ENCODE data around the gene ALKAL2. TPM values are rescaled to one million over a fixed set of nuclear protein-coding genes. Genes with fewer than 3 reads are reported as not detected.

The ALKAL2 gene
- polyA plus RNA-seq, 1 experiment: not detected

DNA sequence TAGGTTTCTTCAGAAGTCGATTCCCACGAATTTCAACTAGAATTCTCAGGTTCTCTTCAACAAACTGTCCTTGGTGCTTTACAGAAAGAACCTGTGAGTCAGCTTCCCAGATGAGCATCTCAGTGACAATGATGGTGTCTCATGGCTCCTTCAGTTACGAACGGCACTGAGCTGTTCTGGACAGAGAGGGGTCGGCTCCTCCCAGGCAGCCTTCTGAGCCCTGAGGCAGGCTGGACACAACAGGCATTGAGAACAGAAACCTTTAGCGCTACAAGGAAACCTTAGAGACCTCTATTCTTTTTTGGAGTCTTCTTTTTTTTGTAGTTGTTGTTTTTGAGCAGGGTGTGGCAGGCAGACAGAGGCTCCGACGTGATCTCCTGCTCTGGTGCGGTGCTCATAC, 35.1 kb upstream of the ALKAL2 start:
- CTCF ChIA-PET: no interaction called here
- no peak for DNase-seq (ENCODE audit: low read depth)
- no peaks in the 10 kb centered on the region for H3K36me3 ChIP-seq (ENCODE audit: control insufficient read depth, insufficient read depth, low read length)
- TF ChIP-seq, protein P1, sequence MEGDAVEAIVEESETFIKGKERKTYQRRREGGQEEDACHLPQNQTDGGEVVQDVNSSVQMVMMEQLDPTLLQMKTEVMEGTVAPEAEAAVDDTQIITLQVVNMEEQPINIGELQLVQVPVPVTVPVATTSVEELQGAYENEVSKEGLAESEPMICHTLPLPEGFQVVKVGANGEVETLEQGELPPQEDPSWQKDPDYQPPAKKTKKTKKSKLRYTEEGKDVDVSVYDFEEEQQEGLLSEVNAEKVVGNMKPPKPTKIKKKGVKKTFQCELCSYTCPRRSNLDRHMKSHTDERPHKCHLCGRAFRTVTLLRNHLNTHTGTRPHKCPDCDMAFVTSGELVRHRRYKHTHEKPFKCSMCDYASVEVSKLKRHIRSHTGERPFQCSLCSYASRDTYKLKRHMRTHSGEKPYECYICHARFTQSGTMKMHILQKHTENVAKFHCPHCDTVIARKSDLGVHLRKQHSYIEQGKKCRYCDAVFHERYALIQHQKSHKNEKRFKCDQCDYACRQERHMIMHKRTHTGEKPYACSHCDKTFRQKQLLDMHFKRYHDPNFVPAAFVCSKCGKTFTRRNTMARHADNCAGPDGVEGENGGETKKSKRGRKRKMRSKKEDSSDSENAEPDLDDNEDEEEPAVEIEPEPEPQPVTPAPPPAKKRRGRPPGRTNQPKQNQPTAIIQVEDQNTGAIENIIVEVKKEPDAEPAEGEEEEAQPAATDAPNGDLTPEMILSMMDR (IDR thresholded peaks at IDR 0.05; ENCODE audit: insufficient read depth, low read depth, low read length): no peak
- no peak overlapping the region for H3K4me3 ChIP-seq (ENCODE audit: low read depth, low read length)
- no peaks in the 10 kb centered on the region for H3K27me3 ChIP-seq (ENCODE audit: control insufficient read depth, insufficient read depth, low read length)
- POLR2A ChIA-PET: no interaction called here

DNA sequence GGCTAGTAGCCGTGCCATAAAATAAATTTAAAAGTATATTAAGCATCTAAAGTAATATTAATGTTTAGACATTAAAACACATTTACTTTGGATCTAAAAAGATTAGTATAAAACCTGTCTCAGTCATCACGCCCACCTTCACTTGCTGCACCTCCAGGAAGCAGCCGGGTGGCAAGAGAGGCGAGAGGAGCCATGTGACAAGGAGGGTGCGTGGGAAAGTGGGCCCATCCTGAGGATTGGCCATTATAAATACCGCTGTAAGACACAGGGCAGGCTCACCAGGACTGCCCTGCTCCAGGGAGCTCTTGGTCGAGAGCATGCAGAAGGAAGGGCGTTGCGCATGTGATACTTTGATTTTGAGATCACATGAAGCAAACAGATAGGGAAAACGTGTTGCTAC, 34.4 kb upstream of the ALKAL2 start:
- TF ChIP-seq, protein P1 (IDR thresholded peaks at IDR 0.05; ENCODE audit: insufficient read depth, low read depth, low read length): no peak
- CTCF ChIA-PET: no interaction called here

DNA sequence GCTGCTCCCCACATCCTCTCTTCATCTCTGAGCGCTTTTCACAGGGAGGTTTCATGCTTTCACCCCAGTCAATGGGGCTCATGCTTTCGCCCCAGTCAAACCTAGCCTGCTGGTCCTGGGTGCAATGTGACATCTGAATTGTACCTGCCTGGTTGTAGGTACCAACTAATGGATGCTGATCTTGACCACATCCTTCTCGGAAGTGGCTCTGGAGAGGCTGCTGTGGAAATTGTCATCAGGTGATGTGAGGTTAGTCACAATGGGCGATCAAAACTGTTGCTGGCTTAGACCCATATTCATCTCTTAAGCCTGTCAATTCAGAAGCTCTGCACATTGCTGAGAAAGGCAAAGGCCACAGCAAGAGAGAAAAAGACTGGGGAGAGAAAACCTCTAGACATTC, 32.7 kb upstream of the ALKAL2 start:
- Histone ChIP-seq H3K36me3 (ENCODE audit: control insufficient read depth, insufficient read depth, low read length) (no peaks in the 10 kb centered on the region), H3K27me3 (ENCODE audit: control insufficient read depth, insufficient read depth, low read length) (no peaks in the 10 kb centered on the region), H3K4me3 (ENCODE audit: low read depth, low read length) (no peak overlapping the region)
- ChIA-PET POLR2A (no interaction called here), CTCF (interaction anchor here (0.5 kb wide), 1 partner anchor 11 kb away, joined by 3 read pairs; no protein-coding TSS in a partner anchor)
- DNase-seq (ENCODE audit: low read depth): no peak
- TF ChIP-seq, protein P1 (IDR thresholded peaks at IDR 0.05; ENCODE audit: insufficient read depth, low read depth, low read length): no peak

More for the DNA sequence above, 34.4 kb upstream of the ALKAL2 start:
- Histone ChIP-seq H3K36me3 (ENCODE audit: control insufficient read depth, insufficient read depth, low read length) (no peaks in the 10 kb centered on the region), H3K27me3 (ENCODE audit: control insufficient read depth, insufficient read depth, low read length) (no peaks in the 10 kb centered on the region), H3K4me3 (ENCODE audit: low read depth, low read length) (no peak overlapping the region)
- no peak for DNase-seq (ENCODE audit: low read depth)
- POLR2A ChIA-PET: no interaction called here

DNA sequence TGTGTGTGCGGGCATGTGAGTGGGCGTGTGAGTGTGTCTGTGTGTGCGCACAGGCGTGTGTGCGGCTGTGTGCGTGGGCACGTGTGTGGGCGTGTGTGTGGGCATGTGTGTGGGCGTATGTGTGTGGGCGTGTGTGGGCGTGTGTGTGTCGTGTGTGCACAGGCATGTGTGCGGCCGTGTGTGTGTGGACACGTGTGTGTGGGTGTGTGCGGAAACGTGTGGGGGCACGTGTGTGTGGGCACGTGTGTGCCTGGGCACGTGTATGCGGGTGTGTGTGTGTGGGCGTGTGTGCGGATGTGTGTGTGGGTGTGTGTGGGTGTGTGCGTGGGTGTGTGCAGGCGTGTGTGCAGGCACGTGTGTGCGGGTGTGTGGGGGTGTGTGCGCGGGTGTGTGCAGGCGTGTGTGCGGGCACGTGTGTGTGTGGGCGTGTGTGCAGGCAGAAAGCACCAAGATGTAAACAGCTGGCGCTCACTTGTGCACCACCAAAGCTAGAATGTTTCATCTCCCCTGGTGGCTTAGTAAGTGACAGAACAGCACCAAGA, 31.2 kb upstream of the ALKAL2 start:
- Histone ChIP-seq H3K36me3 (ENCODE audit: control insufficient read depth, insufficient read depth, low read length) (no peaks in the 10 kb centered on the region), H3K4me3 (ENCODE audit: low read depth, low read length) (no peak overlapping the region), H3K27me3 (ENCODE audit: control insufficient read depth, insufficient read depth, low read length) (no peaks in the 10 kb centered on the region)
- CTCF ChIA-PET: no interaction called here
- POLR2A ChIA-PET: no interaction called here
- DNase-seq (ENCODE audit: low read depth): no peak
- TF ChIP-seq, protein P1 (IDR thresholded peaks at IDR 0.05; ENCODE audit: insufficient read depth, low read depth, low read length): no peak

DNA sequence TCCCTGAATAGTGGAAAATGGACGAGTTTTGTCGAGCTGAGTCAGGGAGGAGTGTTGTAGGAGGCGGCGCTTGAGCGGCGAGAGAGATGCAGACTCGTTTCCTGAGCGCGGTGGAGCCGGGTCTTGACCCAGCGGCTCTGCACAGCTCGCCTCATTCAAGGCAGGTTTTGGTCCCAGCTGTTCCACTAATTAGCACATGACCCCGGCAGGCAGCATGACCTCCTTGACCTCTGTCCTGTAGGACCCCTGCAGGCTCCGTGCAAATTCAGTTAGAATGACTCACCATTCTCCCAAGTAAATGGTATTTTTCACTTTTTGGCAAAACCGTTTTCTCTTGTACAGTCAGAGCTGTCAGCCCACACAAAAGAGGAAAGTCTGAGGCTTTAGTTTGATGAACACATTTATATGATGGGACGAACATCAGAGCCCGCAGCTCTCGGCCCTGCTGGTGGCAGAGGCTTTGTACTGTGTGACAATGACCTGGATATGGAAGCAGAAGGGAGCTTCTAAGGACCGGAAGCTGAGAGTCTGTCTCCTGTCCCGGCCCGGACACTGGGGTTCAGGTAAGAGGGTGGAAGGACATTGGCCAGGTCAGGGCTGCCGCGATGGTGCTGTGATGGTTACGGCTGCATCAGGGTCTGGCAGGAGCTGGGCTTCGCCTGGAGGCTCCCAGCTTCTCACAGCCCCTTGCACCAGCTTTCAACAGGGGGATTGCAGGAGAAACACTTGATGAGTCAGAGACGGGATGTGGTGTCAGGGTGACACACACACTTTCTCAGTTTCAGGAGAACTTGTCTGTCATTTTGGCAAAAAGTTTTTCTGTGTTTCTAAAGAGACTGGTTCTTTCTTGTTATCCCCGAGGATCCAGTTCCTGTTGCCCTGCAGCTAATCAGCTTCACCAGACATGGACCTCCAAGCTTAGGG, 29.9 kb upstream of the ALKAL2 start:
- POLR2A ChIA-PET: no interaction called here
- CTCF ChIA-PET: interaction anchor here (0.6 to 0.7 kb wide), 2 partner anchors 23 to 28 kb away, joined by 3 to 4 read pairs; no protein-coding TSS in a partner anchor
- no peak overlapping the region for H3K4me3 ChIP-seq (ENCODE audit: low read depth, low read length)
- no peak for DNase-seq (ENCODE audit: low read depth)
- H3K36me3 ChIP-seq (ENCODE audit: control insufficient read depth, insufficient read depth, low read length): no peaks in the 10 kb centered on the region
- TF ChIP-seq, protein P1 (IDR thresholded peaks at IDR 0.05; ENCODE audit: insufficient read depth, low read depth, low read length): no peak
- no peaks in the 10 kb centered on the region for H3K27me3 ChIP-seq (ENCODE audit: control insufficient read depth, insufficient read depth, low read length)
